OCI-LY1 (cell line): ENCODE data around the gene GRAMD1A.

Source experiments
- H2AFZ ChIP-seq: fragments of 200-600 bp; sonication (generic), shearing (Covaris generic); 2 replicates; pipeline ENCODE4 v1.6.0; 2014; ENCODE audit warnings: antibody characterized with exemption, mild to moderate bottlenecking, low read length
- H3F3A ChIP-seq: fragments of 200-600 bp; sonication (generic), shearing (Covaris generic); 2 replicates; pipeline ENCODE4 v1.6.0; 2014; ENCODE audit warnings: mild to moderate bottlenecking, antibody characterized with exemption, low read length, moderate library complexity; ENCODE audit not compliant: insufficient read depth
- H3K27ac ChIP-seq: fragments of 200-600 bp; sonication (generic); 2 replicates; pipeline ENCODE4 v1.5.1; 2014; ENCODE audit warnings: low read length, mixed run types, mild to moderate bottlenecking, low read depth; ENCODE audit not compliant: poor library complexity, severe bottlenecking
- H3K27me3 ChIP-seq: fragments of 200-600 bp; sonication (generic); 2 replicates; pipeline ENCODE4 v1.6.0; 2014; ENCODE audit warnings: antibody characterized with exemption, mild to moderate bottlenecking, low read length, moderate library complexity; ENCODE audit not compliant: insufficient read depth
- H3K36me3 ChIP-seq: fragments of 200-600 bp; sonication (generic); 2 replicates; pipeline ENCODE4 v1.6.1; 2014; ENCODE audit warnings: mild to moderate bottlenecking, antibody characterized with exemption, low read length, moderate library complexity, mixed read lengths; ENCODE audit not compliant: insufficient read depth
- H3K4me1 ChIP-seq: fragments of 200-600 bp; sonication (generic); 2 replicates; pipeline ENCODE4 v1.5.1; 2014; ENCODE audit warnings: mild to moderate bottlenecking, low read length, moderate library complexity; ENCODE audit not compliant: insufficient read depth, severe bottlenecking
- H3K4me2 ChIP-seq: fragments of 200-600 bp; sonication (generic), shearing (Covaris generic); 2 replicates; pipeline ENCODE4 v1.6.1; 2014; ENCODE audit warnings: low read length
- H3K4me3 ChIP-seq: fragments of 200-600 bp; sonication (generic); 2 replicates; pipeline ENCODE4 v1.5.1; 2014; ENCODE audit warnings: low read length, low read depth, mild to moderate bottlenecking, mixed read lengths; ENCODE audit not compliant: poor library complexity, severe bottlenecking
- H3K79me2 ChIP-seq: fragments of 200-600 bp; shearing (Covaris generic); 2 replicates; pipeline ENCODE4 v1.6.1; 2016; ENCODE audit warnings: mixed run types, low read length, mixed read lengths; ENCODE audit not compliant: insufficient read depth
- H3K9ac ChIP-seq: fragments of 200-600 bp; sonication (generic), shearing (Covaris generic); 2 replicates; pipeline ENCODE4 v1.6.1; 2014; ENCODE audit warnings: mild to moderate bottlenecking, low read length, mixed read lengths
- H3K9me2 ChIP-seq: fragments of 200-600 bp; sonication (generic), shearing (Covaris generic); 2 replicates; pipeline ENCODE4 v1.6.1; 2014; ENCODE audit warnings: low read depth, mild to moderate bottlenecking, low read length, mixed read lengths
- H3K9me3 ChIP-seq: fragments of 200-600 bp; shearing (Covaris generic); 2 replicates; pipeline ENCODE4 v1.6.1; 2014; ENCODE audit warnings: low read length, mixed read lengths
- H4K20me1 ChIP-seq: fragments of 200-600 bp; sonication (generic), shearing (Covaris generic); 2 replicates; pipeline ENCODE4 v1.6.0; 2016; ENCODE audit warnings: mild to moderate bottlenecking, low read length; ENCODE audit not compliant: insufficient read depth
- CTCF ChIP-seq: fragments of 200-600 bp; sonication (generic), shearing (Covaris generic); IDR thresholded peaks from 2 replicates; pipeline ENCODE4 v1.5.1; 2017; ENCODE audit warnings: mild to moderate bottlenecking, antibody characterized with exemption, low read length, moderate library complexity, mixed read lengths
- EZH2 ChIP-seq: fragments of 200-600 bp; sonication (generic), shearing (Covaris generic); IDR thresholded peaks from 2 replicates; pipeline ENCODE4 v1.8.0; 2017; ENCODE audit warnings: borderline replicate concordance, mixed run types, mild to moderate bottlenecking, antibody characterized with exemption, low read length, moderate library complexity, mixed read lengths

GRAMD1A gene

GRCh38 chr19:35024095-35024494 lies 24.0 kb downstream of the GRAMD1A start:
- Histone ChIP-seq H3K27me3 (no peaks in the 10 kb centered on the region), H3K36me3 (peaks cover 91% of the 10 kb centered on the region), H3K9me2 (no peaks in the 10 kb centered on the region), H3K4me3 (no peak overlapping the region), H3F3A (no peaks in the 10 kb centered on the region), H3K9ac (no peak overlapping the region), H3K79me2 (no peaks in the 10 kb centered on the region), H2AFZ (no peak overlapping the region), H3K4me2 (no peak overlapping the region), H3K9me3 (no peaks in the 10 kb centered on the region), H4K20me1 (no peaks in the 10 kb centered on the region), H3K4me1 (no peaks in the 10 kb centered on the region), H3K27ac (no peak overlapping the region)
- TF ChIP-seq EZH2 (no peak), CTCF (no peak)

GRCh38 chr19:35025969-35026368 lies 25.8 kb downstream of the GRAMD1A start:
- TF ChIP-seq EZH2 (no peak), CTCF (no peak)
- Histone ChIP-seq H3K79me2 (no peaks in the 10 kb centered on the region), H3K9ac (no peak overlapping the region), H4K20me1 (no peaks in the 10 kb centered on the region), H2AFZ (no peak overlapping the region), H3F3A (no peaks in the 10 kb centered on the region), H3K4me3 (no peak overlapping the region), H3K4me1 (no peaks in the 10 kb centered on the region), H3K27ac (no peak overlapping the region), H3K36me3 (peaks cover 73% of the 10 kb centered on the region), H3K9me3 (no peaks in the 10 kb centered on the region), H3K4me2 (no peak overlapping the region), H3K9me2 (no peaks in the 10 kb centered on the region), H3K27me3 (no peaks in the 10 kb centered on the region)

- H3K36me3 ChIP-seq, result peaks cover 69% of the 10 kb centered on the region
- H3K9me2 ChIP-seq, result no peaks in the 10 kb centered on the region
- TF ChIP-seq CTCF (no peak), EZH2 (no peak)
- H3K79me2 ChIP-seq, result no peaks in the 10 kb centered on the region
- no peak overlapping the region for H3K4me2 ChIP-seq
- no peak overlapping the region for H2AFZ ChIP-seq
- H3K27me3 ChIP-seq, result no peaks in the 10 kb centered on the region
- H3K4me1 ChIP-seq, result no peaks in the 10 kb centered on the region
- no peak overlapping the region for H3K9ac ChIP-seq
- no peaks in the 10 kb centered on the region for H3K9me3 ChIP-seq
- no peak overlapping the region for H3K27ac ChIP-seq
- H3K4me3 ChIP-seq, result no peak overlapping the region
- no peaks in the 10 kb centered on the region for H4K20me1 ChIP-seq
- H3F3A ChIP-seq, result no peaks in the 10 kb centered on the region
Measured at GRCh38 chr19:35026418-35026817, 26.3 kb downstream of the GRAMD1A start.
